K562 (cell line): Measurements from ENCODE around the gene MYL12B. TPM values are rescaled to one million over a fixed set of nuclear protein-coding genes. Genes with fewer than 3 reads are reported as not detected.

Source experiments
- DPF2 ChIP-seq: fragments of 450-650 bp; IDR thresholded peaks from 2 replicates; pipeline ENCODE4 v1.6.1; 2016
- EHMT2 ChIP-seq: fragments of 450-650 bp; IDR thresholded peaks from 2 replicates; pipeline ENCODE4 v1.6.1; 2018; ENCODE audit warnings: antibody characterized with exemption
- EP300 ChIP-seq: IDR thresholded peaks from 2 replicates; pipeline ENCODE4 v1.6.1; 2012; ENCODE audit warnings: low read length, improper control_type of control experiment
- FOXJ3 ChIP-seq: sonication (generic); formaldehyde crosslinking; IDR thresholded peaks from 2 replicates; pipeline ENCODE4 v1.4.0; 2020; ENCODE audit warnings: mild to moderate bottlenecking, missing genetic modification reagents
- HDAC1 ChIP-seq, 2 experiments: fragments of 450-650 bp; IDR thresholded peaks; 2 replicates each; pipeline ENCODE4 v1.6.1; 2016 to 2017; ENCODE audit warnings: inconsistent platforms in 1 of 2, mild to moderate bottlenecking in 1 of 2, moderate library complexity in 1 of 2
- HDGF ChIP-seq: fragments of 450-650 bp; IDR thresholded peaks from 2 replicates; pipeline ENCODE4 v1.6.1; 2016
- JUND ChIP-seq, 2 experiments: IDR thresholded peaks; 2 replicates in 1 of 2; 3 replicates in 1 of 2; pipeline ENCODE4 v1.6.1; 2011; ENCODE audit warnings: borderline replicate concordance in 2 of 2, low read depth in 2 of 2, low read length in 2 of 2, improper control_type of control experiment in 1 of 2, missing biosample characterization in 1 of 2, missing genetic modification characterization in 1 of 2, missing genetic modification reagents in 1 of 2
- MEIS2 ChIP-seq: fragments of 450-650 bp; IDR thresholded peaks from 2 replicates; pipeline ENCODE4 v1.6.1; 2014; ENCODE audit warnings: mild to moderate bottlenecking; ENCODE audit not compliant: partially characterized antibody
- NCOA1 ChIP-seq: fragments of 450-650 bp; IDR thresholded peaks from 2 replicates; pipeline ENCODE4 v1.6.1; 2016; ENCODE audit warnings: low read depth
- POLR2A ChIP-seq: fragments of 450-650 bp; conservative IDR thresholded peaks from 2 replicates; pipeline ENCODE4 v1.6.1; 2016
- SMARCA4 ChIP-seq: fragments of 450-650 bp; IDR thresholded peaks from 2 replicates; pipeline ENCODE4 v1.6.1; 2016
- SPI1 ChIP-seq: IDR thresholded peaks from 2 replicates; pipeline ENCODE4 v1.6.1; 2011; ENCODE audit warnings: low read depth, low read length, control low read depth, borderline replicate concordance
- ZBED1 ChIP-seq: IDR thresholded peaks from 2 replicates; pipeline ENCODE4 v1.6.1; 2014
- ZNF121 ChIP-seq: sonication (generic); formaldehyde crosslinking; conservative IDR thresholded peaks from 2 replicates; pipeline ENCODE4 v1.8.0; 2022; ENCODE audit warnings: missing genetic modification reagents
- ZNF324 ChIP-seq: fragments of 250-450 bp; sonication (Bioruptor Pico); IDR thresholded peaks from 2 replicates; pipeline ENCODE4 v1.4.0; 2020; ENCODE audit warnings: mild to moderate bottlenecking
- polyA plus RNA-seq, 8 experiments: library from polyadenylated mRNA; depleted of rRNA in 4 of 8; stranded (reverse) in 5 of 8; unstranded in 3 of 8; fragments of >200 nt; fragmentation: Nextera tagmentation in 2 of 8; fragmentation: Illumina TruSeq in 1 of 8; extraction: Ambion mirVana in 2 of 8; extraction: Trizol in 1 of 8; gene quantifications; 2 replicates each; pipeline versions ENCODE4 v1.2.1 to v1.2.3, GENCODE V29; 2011 to 2014; ENCODE audit warnings: inconsistent platforms in 1 of 8, missing spikeins in 1 of 8
- total RNA-seq, 7 experiments: library from RNA; depleted of rRNA in 6 of 7; stranded (reverse); fragments of >200 nt in 6 of 7; fragmentation: Illumina TruSeq in 2 of 7; extraction: Trizol in 2 of 7; gene quantifications; 2 replicates each; pipeline versions ENCODE4 v1.2.1 to v1.2.3, GENCODE V29; 2011 to 2021; ENCODE audit warnings: low replicate concordance in 1 of 7
- TF ChIP-seq, protein P1 (sequence below), 2 experiments: fragments of 450-650 bp; formaldehyde crosslinking in 1 of 2; IDR thresholded peaks; 2 replicates each; pipeline versions ENCODE4 v1.4.0 to v1.6.1; 2014 to 2020; ENCODE audit warnings: mild to moderate bottlenecking in 2 of 2, borderline replicate concordance in 1 of 2, low read depth in 1 of 2
- TF ChIP-seq, protein P2 (sequence below): sonication (generic); IDR thresholded peaks from 2 replicates; pipeline ENCODE4 v1.6.1; 2016
- TF ChIP-seq, protein P3 (sequence below), 2 experiments: IDR thresholded peaks in 1 of 2; conservative IDR thresholded peaks in 1 of 2; 2 replicates each; pipeline ENCODE4 v1.6.1; 2016; ENCODE audit warnings: low read depth in 2 of 2, mild to moderate bottlenecking in 1 of 2, missing compliant biosample characterization in 1 of 2, missing genetic modification characterization in 1 of 2, moderate library complexity in 1 of 2

Gene MYL12B
- total and polyA plus RNA-seq, 9 of the 15 experiments (the other 6 are each of a cell fraction or from before 2014, with no cell fraction given): 220 to 995 (median 463) TPM

DNA sequence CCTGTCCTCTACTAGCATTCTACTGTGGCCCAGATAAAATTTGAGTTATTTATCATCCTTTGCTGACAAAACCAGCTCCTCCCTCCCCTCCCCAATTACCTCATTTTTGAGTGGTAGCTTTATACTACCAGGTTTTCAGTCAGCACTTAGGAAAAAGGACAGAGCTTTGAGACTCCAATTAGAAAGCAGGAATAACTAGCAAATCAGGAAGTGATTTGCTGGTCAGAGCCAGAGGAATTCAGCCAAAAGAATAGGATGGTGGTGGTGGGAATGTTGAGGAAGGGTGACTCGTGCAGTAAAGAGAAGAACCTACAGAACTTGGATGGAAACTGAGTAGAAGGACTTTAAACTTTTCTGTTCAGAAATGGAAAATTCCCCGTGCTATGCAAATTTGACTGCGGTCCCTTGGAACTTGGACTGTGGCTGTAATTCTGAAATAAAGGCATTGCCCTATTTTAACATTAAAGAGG lies 3.7 kb downstream of the MYL12B start (continued):
- TF ChIP-seq, protein P1, sequence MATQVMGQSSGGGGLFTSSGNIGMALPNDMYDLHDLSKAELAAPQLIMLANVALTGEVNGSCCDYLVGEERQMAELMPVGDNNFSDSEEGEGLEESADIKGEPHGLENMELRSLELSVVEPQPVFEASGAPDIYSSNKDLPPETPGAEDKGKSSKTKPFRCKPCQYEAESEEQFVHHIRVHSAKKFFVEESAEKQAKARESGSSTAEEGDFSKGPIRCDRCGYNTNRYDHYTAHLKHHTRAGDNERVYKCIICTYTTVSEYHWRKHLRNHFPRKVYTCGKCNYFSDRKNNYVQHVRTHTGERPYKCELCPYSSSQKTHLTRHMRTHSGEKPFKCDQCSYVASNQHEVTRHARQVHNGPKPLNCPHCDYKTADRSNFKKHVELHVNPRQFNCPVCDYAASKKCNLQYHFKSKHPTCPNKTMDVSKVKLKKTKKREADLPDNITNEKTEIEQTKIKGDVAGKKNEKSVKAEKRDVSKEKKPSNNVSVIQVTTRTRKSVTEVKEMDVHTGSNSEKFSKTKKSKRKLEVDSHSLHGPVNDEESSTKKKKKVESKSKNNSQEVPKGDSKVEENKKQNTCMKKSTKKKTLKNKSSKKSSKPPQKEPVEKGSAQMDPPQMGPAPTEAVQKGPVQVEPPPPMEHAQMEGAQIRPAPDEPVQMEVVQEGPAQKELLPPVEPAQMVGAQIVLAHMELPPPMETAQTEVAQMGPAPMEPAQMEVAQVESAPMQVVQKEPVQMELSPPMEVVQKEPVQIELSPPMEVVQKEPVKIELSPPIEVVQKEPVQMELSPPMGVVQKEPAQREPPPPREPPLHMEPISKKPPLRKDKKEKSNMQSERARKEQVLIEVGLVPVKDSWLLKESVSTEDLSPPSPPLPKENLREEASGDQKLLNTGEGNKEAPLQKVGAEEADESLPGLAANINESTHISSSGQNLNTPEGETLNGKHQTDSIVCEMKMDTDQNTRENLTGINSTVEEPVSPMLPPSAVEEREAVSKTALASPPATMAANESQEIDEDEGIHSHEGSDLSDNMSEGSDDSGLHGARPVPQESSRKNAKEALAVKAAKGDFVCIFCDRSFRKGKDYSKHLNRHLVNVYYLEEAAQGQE (IDR thresholded peaks at IDR 0.05; ENCODE audit: borderline replicate concordance): peak; percentile 97
- TF ChIP-seq, protein P1 (CRISPR knock-in tag; IDR thresholded peaks at IDR 0.05; ENCODE audit: low read depth): peak; percentile 72; the same call in 1 of the 2 replicates
- TF ChIP-seq ZNF324 (CRISPR knock-in tag): no peak
- TF ChIP-seq POLR2A: no peak
- peak; percentile 28; the same call in 1 of the 2 replicates for TF ChIP-seq EP300
- peak; percentile 57; the same call in 1 of the 2 replicates for TF ChIP-seq ZNF121
- TF ChIP-seq, protein P2, sequence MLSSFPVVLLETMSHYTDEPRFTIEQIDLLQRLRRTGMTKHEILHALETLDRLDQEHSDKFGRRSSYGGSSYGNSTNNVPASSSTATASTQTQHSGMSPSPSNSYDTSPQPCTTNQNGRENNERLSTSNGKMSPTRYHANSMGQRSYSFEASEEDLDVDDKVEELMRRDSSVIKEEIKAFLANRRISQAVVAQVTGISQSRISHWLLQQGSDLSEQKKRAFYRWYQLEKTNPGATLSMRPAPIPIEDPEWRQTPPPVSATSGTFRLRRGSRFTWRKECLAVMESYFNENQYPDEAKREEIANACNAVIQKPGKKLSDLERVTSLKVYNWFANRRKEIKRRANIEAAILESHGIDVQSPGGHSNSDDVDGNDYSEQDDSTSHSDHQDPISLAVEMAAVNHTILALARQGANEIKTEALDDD: peak; percentile 76; the same call in 1 of the 2 replicates
- TF ChIP-seq SMARCA4: 0 out of 2 replicates have a peak, but pooled peaks have one; percentile 46
- TF ChIP-seq, protein P3, sequence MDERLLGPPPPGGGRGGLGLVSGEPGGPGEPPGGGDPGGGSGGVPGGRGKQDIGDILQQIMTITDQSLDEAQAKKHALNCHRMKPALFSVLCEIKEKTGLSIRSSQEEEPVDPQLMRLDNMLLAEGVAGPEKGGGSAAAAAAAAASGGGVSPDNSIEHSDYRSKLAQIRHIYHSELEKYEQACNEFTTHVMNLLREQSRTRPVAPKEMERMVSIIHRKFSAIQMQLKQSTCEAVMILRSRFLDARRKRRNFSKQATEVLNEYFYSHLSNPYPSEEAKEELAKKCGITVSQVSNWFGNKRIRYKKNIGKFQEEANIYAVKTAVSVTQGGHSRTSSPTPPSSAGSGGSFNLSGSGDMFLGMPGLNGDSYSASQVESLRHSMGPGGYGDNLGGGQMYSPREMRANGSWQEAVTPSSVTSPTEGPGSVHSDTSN (CRISPR knock-in tag; IDR thresholded peaks at IDR 0.05; ENCODE audit: low read depth): no peak
- TF ChIP-seq, protein P3 (tag; conservative IDR thresholded peaks at IDR 0.05; ENCODE audit: low read depth): peak; percentile 93
- TF ChIP-seq JUND (IDR thresholded peaks at IDR 0.05; ENCODE audit: borderline replicate concordance, low read depth, low read length): peak; percentile 44; the same call in 1 of the 2 replicates
- TF ChIP-seq JUND (tag; IDR thresholded peaks at IDR 0.05; ENCODE audit: borderline replicate concordance, low read depth, low read length): 0 out of 3 replicates have a peak, but pooled peaks have one; percentile 12
- TF ChIP-seq NCOA1: 0 out of 2 replicates have a peak, but pooled peaks have one; percentile 43
- TF ChIP-seq HDGF: no peak
- 0 out of 2 replicates have a peak, but pooled peaks have one; percentile 28 for TF ChIP-seq FOXJ3 (CRISPR knock-in tag)
- no peak for TF ChIP-seq ZBED1
- TF ChIP-seq HDAC1 (IDR thresholded peaks at IDR 0.05): 0 out of 4 replicates have a peak, but pooled peaks of 1 of the 2 experiments have one; percentile 24
- TF ChIP-seq EHMT2: peak; percentile 94
- peak; percentile 67; the same call in 1 of the 2 replicates for TF ChIP-seq SPI1
- peak; percentile 96 for TF ChIP-seq MEIS2
- TF ChIP-seq DPF2: peak; percentile 5; the same call in 1 of the 2 replicates
